ENCODE results near the gene IRF2BP1.

The IRF2BP1 gene

DNA sequence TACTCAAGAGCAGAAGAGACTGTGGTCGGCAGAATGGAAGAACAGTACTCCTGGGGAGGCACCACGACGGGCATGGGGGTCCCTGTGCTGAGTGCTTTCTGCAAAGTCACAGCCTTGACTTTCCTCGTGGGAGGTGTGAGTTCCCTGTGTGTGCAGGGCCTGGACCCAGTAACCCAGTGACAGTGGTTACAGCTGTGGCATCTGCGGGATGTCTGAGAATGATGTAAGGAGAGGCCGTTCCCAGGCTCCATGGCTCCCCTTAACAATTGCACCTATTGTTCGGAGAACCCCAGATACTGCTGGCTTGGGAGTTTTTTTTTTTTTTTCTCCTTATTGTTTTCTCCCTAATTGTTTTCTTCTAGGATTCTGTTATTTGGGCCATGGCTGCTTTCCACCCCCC, 33.7 kb upstream of the IRF2BP1 start:
- Histone ChIP-seq H3K27ac (ENCODE audit: low read depth, low read length) (no peak overlapping the region), H3K36me3 (ENCODE audit: control insufficient read depth, insufficient read depth, low read length) (no peaks in the 10 kb centered on the region), H3K9ac (ENCODE audit: low read length) (no peak overlapping the region), H3K27me3 (ENCODE audit: control insufficient read depth, insufficient read depth, low read length) (no peaks in the 10 kb centered on the region; the same call in 1 of the 2 replicates), H3K9me3 (ENCODE audit: control insufficient read depth, insufficient read depth, low read depth, low read length) (no peaks in the 10 kb centered on the region), H3K4me1 (ENCODE audit: control insufficient read depth, insufficient read depth, low read length) (no peaks in the 10 kb centered on the region), H3K4me3 (ENCODE audit: low read depth, low read length) (no peak overlapping the region)

DNA sequence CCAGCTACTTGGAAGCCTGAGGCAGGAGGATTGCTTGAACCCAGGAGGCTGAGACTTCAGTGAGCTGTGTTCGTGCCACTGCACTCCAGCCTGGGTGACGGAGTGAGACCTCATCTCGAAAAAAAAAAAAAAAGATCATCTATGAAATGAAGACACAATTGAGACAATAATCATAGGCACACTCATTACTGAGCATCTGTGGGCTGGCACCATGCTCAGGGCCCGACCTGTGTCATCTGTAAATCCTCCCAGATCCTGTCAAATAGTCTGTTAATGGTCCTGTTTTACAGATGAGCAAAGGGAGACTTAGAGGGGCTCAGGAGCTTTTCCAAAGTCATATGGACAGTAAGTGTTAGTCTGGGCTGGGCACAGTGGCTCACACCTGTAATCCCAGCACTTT, 32.8 kb upstream of the IRF2BP1 start:
- H3K36me3 ChIP-seq (ENCODE audit: control insufficient read depth, insufficient read depth, low read length) = no peaks in the 10 kb centered on the region
- H3K9ac ChIP-seq (ENCODE audit: low read length) = no peak overlapping the region
- no peak overlapping the region for H3K27ac ChIP-seq (ENCODE audit: low read depth, low read length)
- H3K9me3 ChIP-seq (ENCODE audit: control insufficient read depth, insufficient read depth, low read depth, low read length) = no peaks in the 10 kb centered on the region
- no peaks in the 10 kb centered on the region; the same call in 1 of the 2 replicates for H3K27me3 ChIP-seq (ENCODE audit: control insufficient read depth, insufficient read depth, low read length)
- H3K4me3 ChIP-seq (ENCODE audit: low read depth, low read length) = no peak overlapping the region
- no peaks in the 10 kb centered on the region for H3K4me1 ChIP-seq (ENCODE audit: control insufficient read depth, insufficient read depth, low read length)

DNA sequence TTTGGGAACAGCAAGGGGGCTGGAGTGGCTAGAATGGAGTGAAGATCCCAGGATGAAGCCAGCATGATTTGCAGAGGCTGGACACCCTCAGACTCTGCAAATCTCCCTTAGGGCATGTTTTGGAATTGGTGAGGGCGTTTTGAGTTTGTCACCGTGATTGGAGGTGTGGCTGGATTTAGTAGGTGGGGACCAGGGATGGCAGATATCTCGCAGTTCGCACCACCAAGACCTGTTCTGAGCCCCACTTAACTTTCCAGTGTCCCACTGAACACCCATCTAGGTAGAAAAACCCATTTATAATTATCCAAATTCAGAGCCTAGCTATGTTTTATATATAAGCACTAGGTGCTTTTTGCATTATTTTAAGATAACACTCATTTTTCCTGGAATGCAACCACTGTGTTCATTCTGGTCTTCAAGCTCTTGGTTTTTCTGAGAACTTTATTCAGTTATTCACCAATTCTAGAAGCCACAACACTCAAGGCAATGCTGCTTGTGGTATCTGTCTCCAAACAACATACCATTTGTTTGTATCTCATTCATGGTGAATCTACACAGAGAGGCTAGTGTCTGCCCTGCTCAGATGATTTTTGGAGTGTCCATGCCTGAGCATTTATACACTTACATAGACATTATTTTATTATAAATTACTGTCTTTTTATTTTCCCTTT, 31.6 kb upstream of the IRF2BP1 start:
- Histone ChIP-seq H3K27me3 (ENCODE audit: control insufficient read depth, insufficient read depth, low read length) (no peaks in the 10 kb centered on the region; the same call in 1 of the 2 replicates), H3K4me1 (ENCODE audit: control insufficient read depth, insufficient read depth, low read length) (no peaks in the 10 kb centered on the region), H3K9ac (ENCODE audit: low read length) (no peak overlapping the region), H3K9me3 (ENCODE audit: control insufficient read depth, insufficient read depth, low read depth, low read length) (no peaks in the 10 kb centered on the region), H3K27ac (ENCODE audit: low read depth, low read length) (no peak overlapping the region), H3K36me3 (ENCODE audit: control insufficient read depth, insufficient read depth, low read length) (no peaks in the 10 kb centered on the region), H3K4me3 (ENCODE audit: low read depth, low read length) (no peak overlapping the region)

DNA sequence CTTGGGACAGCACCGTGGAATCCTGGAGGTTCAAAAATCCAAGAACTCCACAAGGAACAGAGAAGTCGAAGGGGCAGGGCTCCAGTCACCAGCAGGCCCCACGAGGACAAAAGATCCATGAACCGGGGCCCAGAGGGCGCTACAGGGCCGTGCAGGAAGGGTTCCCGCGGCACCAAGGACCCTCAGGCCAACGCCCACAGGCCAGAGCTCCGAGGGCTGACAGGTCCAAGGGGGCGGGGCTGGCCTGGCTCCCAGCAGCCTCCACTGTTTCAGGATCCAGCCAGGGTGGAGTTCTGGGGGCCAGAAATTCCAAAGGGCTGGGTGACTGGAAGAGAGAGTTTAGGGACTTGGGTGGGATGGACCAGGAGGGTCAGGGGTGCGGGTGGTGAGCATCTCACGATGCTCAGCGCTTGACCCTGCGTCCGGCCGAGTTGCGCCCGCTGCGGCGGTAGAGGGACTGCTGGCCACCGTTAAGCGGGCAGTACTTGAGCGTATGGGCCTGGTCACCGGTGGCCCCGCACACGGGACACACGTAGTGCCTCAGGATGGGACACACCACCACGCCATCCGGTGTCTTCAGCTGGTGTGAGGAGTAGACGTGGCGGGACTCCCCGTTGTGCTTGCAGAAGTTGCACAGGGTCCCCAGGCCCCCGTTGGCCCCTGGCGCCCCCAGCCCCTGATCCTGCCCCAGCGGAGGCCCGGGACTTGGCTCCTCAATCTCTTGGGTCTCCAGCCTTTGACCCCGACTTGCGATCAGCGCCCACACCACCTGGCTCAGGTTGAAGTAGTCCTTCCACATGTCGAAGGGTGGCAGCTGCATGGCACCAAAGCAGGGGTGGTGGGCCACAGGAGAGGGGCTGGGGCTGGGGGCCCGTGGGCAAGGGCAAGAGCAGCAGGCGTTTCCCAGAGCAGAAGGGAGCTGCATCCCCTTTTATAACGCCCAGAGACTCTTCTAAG, 28.2 kb upstream of the IRF2BP1 start, which contains the start of gene NANOS2:
NANOS2 (minus strand) TSS at position 905 of the 957 bp plus-strand sequence; CDS start at position 820, 85 bp downstream.
- Histone ChIP-seq H3K27me3 (ENCODE audit: control insufficient read depth, insufficient read depth, low read length) (no peaks in the 10 kb centered on the region), H3K27ac (ENCODE audit: low read depth, low read length) (no peak within 1 kb of the TSS), H3K4me3 (ENCODE audit: low read depth, low read length) (no peak within 1 kb of the TSS), H3K9me3 (ENCODE audit: control insufficient read depth, insufficient read depth, low read depth, low read length) (no peaks in the 10 kb centered on the region), H3K36me3 (ENCODE audit: control insufficient read depth, insufficient read depth, low read length) (no peaks in the 10 kb centered on the region), H3K9ac (ENCODE audit: low read length) (no peak within 1 kb of the TSS), H3K4me1 (ENCODE audit: control insufficient read depth, insufficient read depth, low read length) (no peaks in the 10 kb centered on the region)

DNA sequence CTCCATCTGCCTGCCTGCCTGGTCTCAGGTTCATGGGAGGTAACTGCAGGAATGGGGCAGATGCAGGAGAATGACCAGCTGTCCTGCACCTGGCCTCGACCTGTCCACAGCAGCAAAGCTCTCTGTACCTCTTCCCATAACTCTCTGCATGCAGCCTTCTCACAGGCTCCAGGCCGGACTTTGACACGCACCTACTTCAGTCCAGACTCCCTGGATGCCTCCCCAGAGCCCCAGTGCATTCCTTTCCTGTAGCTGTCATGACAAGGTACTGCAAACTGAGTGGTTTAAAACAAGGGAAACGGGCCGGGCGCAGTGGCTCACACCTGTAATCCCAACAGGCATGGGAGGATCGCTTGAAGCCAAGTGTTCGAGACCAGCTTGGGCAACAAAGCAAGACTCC, 25.4 kb upstream of the IRF2BP1 start:
- Histone ChIP-seq H3K27ac (ENCODE audit: low read depth, low read length) (no peak overlapping the region), H3K4me1 (ENCODE audit: control insufficient read depth, insufficient read depth, low read length) (no peaks in the 10 kb centered on the region), H3K9me3 (ENCODE audit: control insufficient read depth, insufficient read depth, low read depth, low read length) (no peaks in the 10 kb centered on the region), H3K9ac (ENCODE audit: low read length) (no peak overlapping the region), H3K4me3 (ENCODE audit: low read depth, low read length) (no peak overlapping the region), H3K27me3 (ENCODE audit: control insufficient read depth, insufficient read depth, low read length) (no peaks in the 10 kb centered on the region), H3K36me3 (ENCODE audit: control insufficient read depth, insufficient read depth, low read length) (no peaks in the 10 kb centered on the region)

DNA sequence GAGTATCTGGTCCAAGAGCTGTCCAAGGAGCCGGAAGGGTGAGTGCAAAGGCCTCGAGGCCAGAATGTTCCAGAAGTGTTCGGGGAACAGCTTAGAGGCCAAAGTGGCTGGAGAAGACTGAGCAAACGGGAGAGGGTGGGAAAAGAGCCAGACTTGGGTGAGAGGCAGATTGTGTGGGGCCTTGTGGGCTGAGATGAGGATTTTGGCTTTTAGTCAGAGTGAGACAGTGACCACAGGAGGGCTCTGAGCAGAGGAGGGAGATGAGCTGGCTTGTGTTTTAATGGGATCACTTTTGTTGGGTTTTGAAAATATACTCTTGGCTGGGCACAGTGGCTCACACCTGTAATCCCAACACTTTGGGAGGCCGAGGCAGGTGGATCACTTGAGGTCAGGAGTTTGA, 23.0 kb upstream of the IRF2BP1 start:
- Histone ChIP-seq H3K9me3 (ENCODE audit: control insufficient read depth, insufficient read depth, low read depth, low read length) (no peaks in the 10 kb centered on the region), H3K4me1 (ENCODE audit: control insufficient read depth, insufficient read depth, low read length) (no peaks in the 10 kb centered on the region), H3K4me3 (ENCODE audit: low read depth, low read length) (no peak overlapping the region), H3K36me3 (ENCODE audit: control insufficient read depth, insufficient read depth, low read length) (no peaks in the 10 kb centered on the region), H3K27me3 (ENCODE audit: control insufficient read depth, insufficient read depth, low read length) (no peaks in the 10 kb centered on the region), H3K27ac (ENCODE audit: low read depth, low read length) (no peak overlapping the region), H3K9ac (ENCODE audit: low read length) (no peak overlapping the region)

DNA sequence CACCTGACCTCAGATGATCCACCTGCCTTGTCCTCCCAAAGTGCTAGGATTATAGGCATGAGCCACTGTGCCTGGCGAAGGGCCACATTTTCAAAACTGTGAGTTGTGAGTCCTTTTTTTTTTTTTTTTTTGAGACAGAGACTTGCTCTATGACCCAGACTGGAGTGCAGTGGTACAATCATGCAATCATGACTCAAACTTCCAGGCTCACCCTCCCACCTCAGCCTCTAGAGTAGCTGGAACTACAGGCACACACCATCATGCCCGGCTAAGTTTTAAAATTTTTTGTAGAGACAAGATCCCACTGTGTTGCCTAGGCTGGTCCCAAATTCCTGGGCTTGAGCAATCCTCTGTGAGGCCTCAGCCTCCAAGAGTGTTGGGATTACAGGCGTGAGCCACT, 20.3 kb upstream of the IRF2BP1 start:
- H3K9me3 ChIP-seq (ENCODE audit: control insufficient read depth, insufficient read depth, low read depth, low read length) = no peaks in the 10 kb centered on the region
- H3K36me3 ChIP-seq (ENCODE audit: control insufficient read depth, insufficient read depth, low read length) = no peaks in the 10 kb centered on the region
- H3K27me3 ChIP-seq (ENCODE audit: control insufficient read depth, insufficient read depth, low read length) = peaks cover 9% of the 10 kb centered on the region
- H3K4me3 ChIP-seq (ENCODE audit: low read depth, low read length) = no peak overlapping the region
- no peak overlapping the region for H3K27ac ChIP-seq (ENCODE audit: low read depth, low read length)
- no peaks in the 10 kb centered on the region for H3K4me1 ChIP-seq (ENCODE audit: control insufficient read depth, insufficient read depth, low read length)
- no peak overlapping the region for H3K9ac ChIP-seq (ENCODE audit: low read length)

DNA sequence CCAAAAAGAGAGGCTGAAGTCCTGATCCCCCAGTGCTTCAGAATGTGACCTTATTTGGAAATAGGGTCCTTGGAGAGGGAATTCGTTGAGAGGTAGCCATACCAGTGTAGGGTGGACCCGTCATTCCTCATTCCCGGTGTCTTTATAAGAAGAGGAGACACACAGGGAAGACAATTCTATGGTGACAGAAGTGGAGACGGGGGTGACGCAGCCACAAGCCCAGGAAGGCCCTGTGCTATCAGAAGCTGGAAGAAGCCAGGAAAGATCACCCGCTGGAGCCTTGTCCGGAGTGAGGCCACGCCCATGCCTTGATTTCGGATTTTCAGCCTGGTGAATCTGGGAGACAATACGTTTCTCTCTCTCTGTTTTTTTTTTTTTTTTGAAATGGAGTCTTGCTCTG, 19.1 kb upstream of the IRF2BP1 start:
- no peaks in the 10 kb centered on the region for H3K4me1 ChIP-seq (ENCODE audit: control insufficient read depth, insufficient read depth, low read length)
- H3K36me3 ChIP-seq (ENCODE audit: control insufficient read depth, insufficient read depth, low read length) = no peaks in the 10 kb centered on the region
- H3K9ac ChIP-seq (ENCODE audit: low read length) = no peak overlapping the region
- peaks cover 18% of the 10 kb centered on the region for H3K27me3 ChIP-seq (ENCODE audit: control insufficient read depth, insufficient read depth, low read length)
- H3K27ac ChIP-seq (ENCODE audit: low read depth, low read length) = no peak overlapping the region
- no peak overlapping the region for H3K4me3 ChIP-seq (ENCODE audit: low read depth, low read length)
- H3K9me3 ChIP-seq (ENCODE audit: control insufficient read depth, insufficient read depth, low read depth, low read length) = no peaks in the 10 kb centered on the region

DNA sequence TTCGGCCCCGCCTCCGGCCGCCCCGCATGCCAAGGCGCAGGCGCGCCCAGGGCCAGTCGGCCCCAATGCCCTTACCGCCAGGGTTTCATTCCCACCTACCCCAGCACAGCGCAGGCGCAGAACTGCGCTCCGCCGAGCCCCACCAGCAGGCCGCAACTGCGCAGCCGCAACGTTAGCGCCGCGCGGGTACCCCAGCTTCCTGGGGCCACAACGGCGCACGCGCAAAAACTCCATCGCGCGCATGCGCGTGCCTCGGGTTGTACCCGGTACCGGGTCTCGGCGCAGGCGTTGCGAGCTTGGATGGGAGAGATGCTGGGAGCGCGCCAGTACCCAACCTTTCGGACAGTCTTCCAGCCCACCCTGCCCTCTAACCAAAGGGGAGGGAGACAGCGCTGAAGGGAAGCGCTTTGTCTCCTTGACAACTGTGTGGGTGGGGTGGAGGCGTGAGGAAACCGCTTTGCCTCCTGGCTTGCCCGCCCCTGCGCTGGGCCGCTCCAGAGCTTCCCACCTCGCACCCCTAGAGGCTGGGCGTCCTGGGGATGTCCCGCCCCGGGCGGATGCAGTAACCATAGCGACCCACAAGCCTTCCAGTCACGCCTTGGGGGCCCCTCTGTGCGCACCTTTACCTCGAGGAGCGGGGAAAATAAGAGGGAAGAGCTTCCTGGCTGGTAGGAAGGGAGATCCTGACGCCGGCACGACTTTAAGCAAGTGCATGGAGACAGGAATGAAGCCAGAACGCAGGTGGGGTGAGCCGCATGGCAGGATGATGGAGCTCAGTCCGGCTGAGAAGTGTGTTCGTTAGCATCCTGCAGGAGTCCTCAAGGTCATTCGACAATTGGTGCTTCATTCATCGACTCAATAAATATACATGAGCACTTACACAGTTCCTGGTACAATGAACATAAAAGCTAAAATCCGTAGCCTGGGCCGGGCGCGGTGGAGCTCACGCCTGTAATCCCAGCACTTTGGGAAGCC, 17.0 kb upstream of the IRF2BP1 start:
- Histone ChIP-seq H3K9me3 (ENCODE audit: control insufficient read depth, insufficient read depth, low read depth, low read length) (no peaks in the 10 kb centered on the region), H3K27me3 (ENCODE audit: control insufficient read depth, insufficient read depth, low read length) (peaks cover 18% of the 10 kb centered on the region), H3K36me3 (ENCODE audit: control insufficient read depth, insufficient read depth, low read length) (peaks cover 10% of the 10 kb centered on the region; the same call in 1 of the 2 replicates), H3K4me1 (ENCODE audit: control insufficient read depth, insufficient read depth, low read length) (no peaks in the 10 kb centered on the region), H3K4me3 (ENCODE audit: low read depth, low read length) (peak overlapping the region; percentile 81), H3K27ac (ENCODE audit: low read depth, low read length) (no peak overlapping the region), H3K9ac (ENCODE audit: low read length) (peak overlapping the region; percentile 29)

DNA sequence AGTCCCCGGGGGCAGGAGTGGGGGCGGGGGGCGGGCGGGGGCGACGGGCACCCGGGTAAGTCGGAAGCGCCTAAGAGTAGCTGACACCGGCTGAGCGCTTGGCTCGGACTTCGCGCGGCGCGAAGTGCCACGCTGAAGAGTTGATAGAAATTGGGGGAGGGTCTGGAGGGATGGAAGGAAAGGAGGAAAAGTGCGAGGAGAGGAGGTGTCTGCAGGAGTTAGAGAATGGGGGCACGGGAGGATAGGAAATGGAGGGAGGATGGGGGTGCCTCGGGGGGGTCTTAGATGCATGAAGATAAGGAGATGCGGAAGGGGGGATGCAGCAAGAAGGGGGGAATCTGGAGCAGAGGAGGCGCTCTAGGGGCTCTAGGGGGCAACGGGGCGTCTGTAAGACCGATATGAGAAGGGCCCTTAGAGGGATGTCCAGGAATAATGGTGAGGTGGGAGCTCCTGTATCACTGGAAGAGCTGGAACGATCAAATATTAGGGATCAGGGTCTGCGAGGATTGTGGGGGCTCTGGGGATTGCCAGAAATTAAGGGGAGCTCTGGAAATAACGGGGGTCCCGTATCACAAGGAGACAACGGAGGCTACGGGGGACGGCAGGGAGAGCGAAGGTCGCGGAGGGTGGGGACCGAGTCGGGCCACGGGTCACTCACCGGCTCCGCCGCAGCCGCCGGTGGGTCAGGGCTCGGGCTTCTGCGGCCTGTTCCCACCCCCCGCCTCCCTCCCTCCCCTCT, 16.1 kb upstream of the IRF2BP1 start, which contains the start of gene MYPOP:
MYPOP (minus strand) TSS at position 702 of the 739 bp plus-strand sequence. CDS start 840 bp downstream, outside the sequence.
- no peaks in the 10 kb centered on the region for H3K4me1 ChIP-seq (ENCODE audit: control insufficient read depth, insufficient read depth, low read length)

More for the DNA sequence above, 16.1 kb upstream of the IRF2BP1 start, which contains the start of gene MYPOP:
- no peak within 1 kb of the TSS for H3K27ac ChIP-seq (ENCODE audit: low read depth, low read length)
- peaks cover 18% of the 10 kb centered on the region for H3K27me3 ChIP-seq (ENCODE audit: control insufficient read depth, insufficient read depth, low read length)
- H3K4me3 ChIP-seq (ENCODE audit: low read depth, low read length) = peak within 1 kb of the TSS; percentile 93
- H3K9me3 ChIP-seq (ENCODE audit: control insufficient read depth, insufficient read depth, low read depth, low read length) = no peaks in the 10 kb centered on the region
- peak within 1 kb of the TSS; percentile 72 for H3K9ac ChIP-seq (ENCODE audit: low read length)
- H3K36me3 ChIP-seq (ENCODE audit: control insufficient read depth, insufficient read depth, low read length) = peaks cover 12% of the 10 kb centered on the region; the same call in 1 of the 2 replicates

Measured in HUES6 (cell line).